ENCODE data around the gene RASL11A.

GRCh38 chr13:27295660-27296059, 25.0 kb downstream of the RASL11A start:
- TF ChIP-seq CTCF (conservative IDR thresholded peaks at IDR 0.05): no peak
- no peak for TF ChIP-seq ZFX (IDR thresholded peaks at IDR 0.05)
